Jurkat, Clone E6-1 (cell line): ENCODE measurements around the gene DOCK9.

Experiments used
- DNase-seq: peaks from one replicate; pipeline ENCODE4 v3.0.0-alpha.2; 2011; ENCODE audit warnings: low read depth, low spot score
- H3K4me3 ChIP-seq: 2 replicates; pipeline ENCODE4 v1.5.1; 2011; ENCODE audit warnings: mild to moderate bottlenecking, low read length, control low read depth, moderate library complexity

DOCK9 gene

DNA sequence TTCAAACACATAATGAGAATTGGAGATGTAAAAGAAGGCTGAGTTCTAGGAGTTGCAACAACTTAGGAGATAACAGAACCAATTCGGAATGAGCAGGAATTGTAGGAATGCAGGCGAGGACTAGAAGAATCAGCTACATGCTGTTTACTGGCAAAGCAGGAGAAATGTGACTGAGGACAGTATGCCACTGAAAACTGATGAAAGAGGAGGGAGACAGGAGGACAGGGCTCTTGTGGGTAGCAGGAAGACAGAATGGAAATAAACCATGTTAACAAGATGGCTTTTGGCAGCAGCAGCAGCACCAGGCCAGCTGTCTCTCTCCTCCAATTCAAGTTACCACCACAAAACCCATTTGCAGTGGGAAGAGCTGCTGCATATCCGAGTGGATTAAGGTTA lies 134.4 kb downstream of the DOCK9 start:
- DNase-seq = no peak
- H3K4me3 ChIP-seq = no peak overlapping the region

DNA sequence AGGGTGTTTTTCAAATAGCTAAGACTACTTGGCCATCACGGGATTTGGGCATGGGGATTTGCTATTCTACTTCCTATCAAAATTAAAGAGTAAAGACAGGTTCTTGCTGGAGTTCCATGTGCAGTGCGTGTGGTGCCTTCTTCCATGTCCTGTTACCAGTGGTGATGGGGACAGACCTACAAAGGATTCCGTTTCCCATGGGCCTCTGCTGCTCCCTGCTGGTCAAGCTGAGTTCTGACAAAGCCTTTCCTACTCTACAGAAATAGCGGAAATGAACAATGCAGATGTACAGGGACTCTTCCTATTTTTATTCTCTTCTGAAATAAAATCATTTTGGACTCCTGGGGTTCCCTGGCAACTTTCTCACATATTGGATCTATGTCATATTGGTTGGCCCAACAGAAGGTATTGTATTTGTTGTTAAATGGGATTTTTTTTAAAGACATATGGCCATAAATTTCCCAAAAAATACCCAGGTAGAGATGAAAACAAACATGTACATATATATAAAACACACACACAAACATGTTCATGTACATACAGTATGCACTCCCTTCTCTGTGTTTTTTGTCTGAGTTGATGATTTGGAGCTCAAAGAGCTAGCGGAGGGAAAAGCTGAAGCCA lies 134.9 kb downstream of the DOCK9 start:
- H3K4me3 ChIP-seq = no peak overlapping the region
- DNase-seq = peak; percentile 76

DNA sequence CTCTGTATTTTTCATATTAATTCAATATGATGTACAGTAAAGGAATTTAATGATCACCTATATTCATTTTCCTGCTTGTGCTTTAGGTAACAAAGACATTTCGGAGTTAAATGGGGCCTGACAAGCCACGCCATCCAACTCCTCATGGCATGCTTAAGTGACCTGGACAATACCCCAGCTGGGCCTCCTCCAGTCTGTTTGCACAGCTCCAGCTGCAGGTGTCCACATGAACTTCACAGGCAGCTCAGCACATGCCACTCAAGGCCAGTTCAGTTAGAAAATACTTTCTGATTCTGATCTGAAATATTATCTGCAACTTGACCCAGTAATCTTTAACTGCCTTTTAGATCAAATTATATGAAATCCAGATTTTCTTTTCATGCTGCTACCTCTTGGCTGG lies 135.8 kb downstream of the DOCK9 start:
- DNase-seq = no peak

DNA sequence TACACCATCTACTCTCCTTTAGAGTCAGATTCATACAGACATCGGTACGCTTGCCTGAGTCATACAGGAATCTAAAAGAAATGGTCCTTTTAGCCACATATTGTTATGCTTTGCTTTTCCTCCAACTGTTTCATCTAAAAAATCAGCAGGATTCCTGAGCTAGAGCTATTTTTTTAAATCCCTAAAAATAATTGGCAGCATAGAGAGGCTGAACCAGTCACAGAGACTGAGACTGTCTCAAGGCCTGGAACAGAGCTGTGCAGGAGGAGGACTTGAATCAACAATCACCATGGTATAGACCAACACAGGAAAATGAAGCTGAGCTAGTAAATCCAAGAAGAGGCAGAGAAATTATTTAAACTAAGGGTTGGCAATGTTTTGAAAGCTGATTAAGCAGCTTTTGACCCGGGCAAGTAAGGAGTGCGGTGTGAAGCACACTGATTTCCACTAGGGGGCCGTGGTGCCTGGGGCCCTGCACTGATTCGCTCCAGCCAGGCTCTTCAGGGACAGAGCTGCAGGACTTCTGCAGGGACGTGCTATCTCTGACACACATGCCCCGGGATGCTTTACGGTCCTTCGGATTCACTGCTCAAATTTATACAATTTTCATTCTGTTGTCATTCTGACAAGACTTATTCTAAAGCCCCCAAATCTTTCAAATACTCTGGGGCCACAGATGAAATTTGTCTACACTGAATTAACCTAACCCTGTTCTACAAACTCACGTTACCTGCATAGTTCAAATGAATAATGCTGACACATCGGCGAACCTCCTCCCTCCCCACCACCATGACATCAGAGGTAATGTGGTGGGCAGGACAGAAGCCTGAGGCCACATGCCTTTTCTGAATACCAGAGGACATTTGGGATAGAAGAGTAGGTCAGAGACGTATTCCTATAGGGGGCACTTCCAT lies 137.8 kb downstream of the DOCK9 start:
- no peak overlapping the region for H3K4me3 ChIP-seq
- DNase-seq = peak; percentile 16

More for the DNA sequence above, 135.8 kb downstream of the DOCK9 start:
- H3K4me3 ChIP-seq = no peak overlapping the region

DNA sequence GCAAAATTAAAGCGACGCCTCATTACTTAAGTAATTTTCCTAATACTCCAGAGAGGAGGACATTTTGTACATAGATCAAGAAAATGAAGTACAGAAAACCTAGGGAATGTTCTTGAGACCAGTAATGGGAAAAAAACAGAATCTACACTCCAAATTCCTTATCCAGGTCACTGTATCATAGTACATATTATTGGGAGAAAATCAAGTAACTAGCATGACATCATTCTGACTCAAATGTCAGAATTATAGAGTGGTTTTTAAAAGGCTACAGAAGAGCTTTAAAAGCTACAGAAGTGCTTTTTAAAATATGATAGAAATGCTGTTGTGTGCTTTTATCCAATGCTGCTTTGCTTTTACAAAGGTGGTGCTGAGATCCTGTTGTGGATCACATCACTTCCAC lies 139.1 kb downstream of the DOCK9 start:
- H3K4me3 ChIP-seq = no peak overlapping the region
- DNase-seq = no peak

DNA sequence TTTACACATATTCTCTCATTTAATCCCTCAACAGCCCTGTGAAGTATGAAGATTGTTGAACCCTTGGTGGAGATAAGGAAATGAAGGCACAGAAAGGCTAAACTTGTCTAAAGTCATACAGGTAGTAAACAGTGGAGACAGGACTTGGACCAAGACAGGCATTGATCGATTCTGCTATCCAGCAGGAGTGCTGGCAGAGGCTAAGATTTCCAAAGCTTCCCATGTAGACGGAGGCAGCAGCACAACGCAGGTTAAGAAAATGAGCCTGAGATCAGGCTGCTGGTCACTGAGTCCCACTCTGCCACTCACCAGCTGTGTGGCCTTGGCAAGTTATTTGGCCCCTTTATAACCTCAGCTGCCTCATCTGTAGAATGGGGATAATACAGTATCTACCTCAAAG lies 140.0 kb downstream of the DOCK9 start:
- no peak for DNase-seq
- no peak overlapping the region for H3K4me3 ChIP-seq

DNA sequence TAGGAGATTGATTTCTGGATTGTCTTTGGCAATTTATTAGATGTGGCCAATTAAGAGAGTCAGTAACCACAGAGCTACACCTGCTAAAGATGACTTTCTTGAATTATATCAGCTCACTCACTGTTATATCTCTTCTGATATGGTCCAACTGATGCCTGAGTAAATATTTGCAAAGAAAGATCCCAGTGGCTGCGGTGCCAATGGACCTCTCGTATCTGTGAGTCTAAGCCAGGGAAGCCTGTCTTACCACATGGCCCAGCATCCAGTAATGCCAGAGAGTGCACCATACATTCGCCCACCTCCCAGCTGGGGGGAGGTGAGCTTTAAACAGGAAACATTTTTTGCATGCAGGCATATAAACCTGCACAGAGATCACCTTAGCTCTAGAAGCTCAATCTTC lies 142.7 kb downstream of the DOCK9 start:
- no peak overlapping the region for H3K4me3 ChIP-seq
- DNase-seq = no peak

DNA sequence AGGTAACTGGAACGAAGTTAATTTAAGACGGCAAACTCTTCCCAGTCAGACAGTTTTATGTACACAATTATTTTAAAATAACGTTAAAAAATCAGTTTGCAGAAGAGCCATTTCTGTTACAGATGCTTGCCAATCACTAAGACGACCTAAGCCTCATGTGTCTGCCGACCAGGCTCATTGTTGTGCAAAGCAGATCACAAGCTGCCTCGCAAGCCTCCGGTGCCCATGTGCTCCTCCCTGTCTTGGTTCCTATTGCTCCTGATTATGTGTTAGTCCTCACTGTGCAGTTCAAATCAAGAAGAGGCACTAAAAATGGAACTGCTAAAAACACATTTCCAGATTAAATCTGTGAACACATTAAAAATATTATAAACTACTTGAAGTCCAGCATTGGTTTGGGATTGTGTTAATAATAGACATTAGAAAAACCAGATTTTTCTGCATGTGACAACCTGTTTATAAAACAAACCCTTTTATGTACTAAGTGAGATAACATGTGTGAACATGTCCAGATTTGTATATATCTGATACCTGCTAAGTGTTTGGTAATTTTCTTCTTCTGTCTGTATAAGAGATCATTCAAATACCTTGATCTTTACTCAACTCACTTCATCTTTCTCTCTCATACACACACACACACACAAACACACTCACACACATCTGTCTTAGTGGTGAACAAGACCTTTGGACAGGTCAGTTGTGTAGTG lies 143.5 kb downstream of the DOCK9 start:
- H3K4me3 ChIP-seq = no peak overlapping the region
- no peak for DNase-seq

DNA sequence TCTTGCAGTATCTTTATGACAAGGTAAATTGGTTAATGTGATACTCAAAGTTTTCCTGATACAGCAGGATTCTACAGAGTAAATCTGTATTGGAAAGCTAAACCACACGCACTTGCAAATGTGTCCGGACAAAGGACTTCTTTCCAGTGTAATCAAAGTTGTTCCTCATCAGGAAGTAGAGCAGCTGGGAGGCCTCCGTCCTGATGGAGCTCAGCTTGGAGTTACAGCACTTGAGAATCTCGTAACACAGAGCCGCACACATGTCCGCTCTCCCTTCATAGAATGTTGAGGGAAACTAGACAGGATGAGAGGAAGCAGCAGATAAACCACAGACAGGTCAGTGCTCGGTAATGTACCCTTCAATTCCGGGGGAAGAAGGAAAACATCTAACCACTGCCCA lies 146.6 kb downstream of the DOCK9 start:
- DNase-seq = no peak
- no peak overlapping the region for H3K4me3 ChIP-seq

DNA sequence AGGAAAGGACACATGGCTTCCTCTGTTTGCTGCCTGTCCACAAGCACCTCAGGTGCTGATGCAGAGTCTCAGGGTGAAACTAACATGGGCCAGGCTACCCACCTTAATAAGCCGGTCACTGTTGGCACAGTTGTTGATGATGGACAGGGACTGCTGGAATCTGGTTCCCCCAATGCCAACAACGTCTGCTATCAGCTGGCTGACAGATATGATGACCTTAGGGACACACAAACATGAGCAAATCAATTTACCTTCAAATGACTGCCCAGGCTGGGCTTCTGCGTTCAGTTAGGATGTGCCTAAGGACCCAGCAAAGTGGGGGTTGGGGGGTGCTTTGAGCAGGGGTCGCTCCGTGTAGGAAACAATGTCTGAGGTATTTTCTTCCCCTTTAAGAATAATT lies 148.3 kb downstream of the DOCK9 start:
- DNase-seq = no peak

DNA sequence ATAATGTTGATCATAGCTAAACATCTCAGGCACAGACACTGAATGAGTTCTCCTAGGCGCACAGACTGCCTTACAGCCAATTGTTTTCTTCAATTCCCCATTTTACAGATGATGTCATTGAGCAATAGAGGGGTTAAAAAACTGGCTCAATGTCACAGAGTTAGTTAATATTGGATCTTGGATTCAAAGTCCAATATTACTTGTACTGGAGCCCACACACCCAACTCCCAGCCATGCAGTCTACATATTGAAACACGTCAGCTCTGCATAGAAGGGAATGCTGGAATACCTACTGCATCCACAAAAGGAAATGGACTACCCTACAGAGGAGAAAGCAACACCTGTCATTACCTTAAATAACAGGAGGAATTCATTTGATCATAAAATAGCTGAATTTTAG lies 149.2 kb downstream of the DOCK9 start:
- no peak for DNase-seq

More for the DNA sequence above, 148.3 kb downstream of the DOCK9 start:
- H3K4me3 ChIP-seq = no peak overlapping the region

DNA sequence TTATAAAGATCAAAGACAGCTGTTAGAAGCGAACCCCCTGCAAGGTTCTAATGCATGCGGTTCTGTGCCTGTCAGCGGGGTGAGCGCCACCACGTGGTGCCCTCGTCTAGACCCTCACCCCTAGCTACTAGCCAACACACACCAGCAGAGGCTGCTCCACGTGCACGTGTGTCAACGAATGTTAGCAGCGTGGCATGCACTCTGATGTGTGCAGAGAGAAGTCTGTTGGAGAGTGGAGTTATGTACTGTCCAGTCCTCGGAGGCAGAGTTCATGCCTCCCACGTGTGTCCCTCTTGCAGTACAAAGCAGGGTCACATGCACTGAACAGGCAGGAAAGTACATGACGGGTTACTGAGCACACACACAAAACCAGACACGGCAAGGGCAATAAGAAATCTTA lies 150.4 kb downstream of the DOCK9 start:
- H3K4me3 ChIP-seq = no peak overlapping the region
- no peak for DNase-seq

More for the DNA sequence above, 149.2 kb downstream of the DOCK9 start:
- H3K4me3 ChIP-seq = no peak overlapping the region

DNA sequence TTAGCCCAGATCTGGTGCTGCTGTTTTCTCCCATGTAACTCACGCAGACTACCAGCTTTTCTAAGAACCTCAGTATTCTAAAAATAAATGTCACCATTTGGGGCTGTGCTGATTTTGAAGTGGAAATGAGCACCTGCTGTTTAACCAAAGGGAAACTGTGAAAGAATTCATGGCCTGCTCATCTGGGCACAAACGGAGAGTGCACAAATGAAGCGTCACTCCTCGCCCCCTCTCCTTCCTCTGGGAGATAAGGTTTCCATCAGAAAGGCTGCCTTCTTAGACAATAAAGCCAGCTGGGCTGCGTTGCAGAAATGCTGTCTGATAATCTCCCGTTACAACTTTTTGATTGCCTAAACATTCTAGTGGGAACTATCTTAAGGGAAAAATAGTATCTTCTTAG lies 151.7 kb downstream of the DOCK9 start:
- peak; percentile 22 for DNase-seq
- peak overlapping the region; percentile 23 for H3K4me3 ChIP-seq

DNA sequence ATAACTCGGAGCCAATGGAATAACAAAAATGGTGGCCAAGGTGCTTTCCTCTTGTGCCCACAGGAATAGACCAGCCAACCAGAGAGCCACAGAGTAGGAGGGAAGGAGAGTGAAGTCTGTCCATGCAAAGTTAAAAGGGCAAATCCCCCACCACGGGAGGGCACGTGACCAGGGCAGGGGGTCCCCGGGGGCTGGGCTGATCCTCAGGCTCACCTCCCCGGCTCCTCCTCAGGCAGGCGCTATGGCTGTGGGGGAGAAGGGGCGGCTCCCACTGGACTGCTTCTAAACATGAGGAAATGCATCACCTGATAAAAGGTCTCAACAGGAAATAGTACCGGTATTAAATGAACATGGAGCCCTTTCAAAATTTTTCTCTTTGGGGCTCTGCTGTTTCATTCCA lies 152.2 kb downstream of the DOCK9 start:
- peak overlapping the region; percentile 23 for H3K4me3 ChIP-seq
- peak; percentile 8 for DNase-seq

DNA sequence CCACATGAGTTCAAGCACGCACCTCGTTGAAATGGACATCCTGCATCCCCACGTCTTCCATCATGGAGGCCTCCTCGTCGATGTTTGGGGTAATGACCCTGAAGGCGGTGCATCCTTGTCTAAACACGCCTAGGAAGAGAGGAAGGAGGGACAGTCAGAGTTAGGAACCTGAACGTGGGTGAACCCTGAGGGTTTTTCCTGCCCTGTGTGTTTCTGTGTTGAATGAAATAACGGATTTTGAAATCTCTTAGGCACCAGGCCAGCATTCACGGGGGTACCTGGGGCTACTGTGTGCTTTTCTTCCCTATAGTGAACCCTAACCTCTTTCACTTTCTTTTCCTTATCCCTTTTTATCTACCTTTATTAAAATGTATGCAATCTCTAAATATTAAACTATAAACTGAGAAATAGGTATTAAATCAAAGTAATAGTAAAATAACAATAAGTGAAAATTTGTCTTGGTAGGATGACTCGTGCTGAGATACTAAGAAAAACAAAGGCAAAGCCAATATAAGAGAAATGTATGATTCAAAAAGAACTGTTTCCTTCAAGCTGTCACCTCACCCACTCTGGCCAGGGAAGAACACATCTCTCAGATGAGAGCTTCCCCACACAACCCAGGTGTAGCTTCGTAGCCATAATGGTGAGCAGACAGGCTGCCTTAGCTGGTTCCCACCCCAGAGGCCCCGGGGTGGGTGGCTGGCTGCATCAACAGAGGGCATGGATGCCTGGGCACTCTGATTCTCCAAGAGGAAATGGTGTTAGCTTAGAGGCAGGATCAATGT lies 153.3 kb downstream of the DOCK9 start:
- no peak overlapping the region for H3K4me3 ChIP-seq
- DNase-seq = no peak

DNA sequence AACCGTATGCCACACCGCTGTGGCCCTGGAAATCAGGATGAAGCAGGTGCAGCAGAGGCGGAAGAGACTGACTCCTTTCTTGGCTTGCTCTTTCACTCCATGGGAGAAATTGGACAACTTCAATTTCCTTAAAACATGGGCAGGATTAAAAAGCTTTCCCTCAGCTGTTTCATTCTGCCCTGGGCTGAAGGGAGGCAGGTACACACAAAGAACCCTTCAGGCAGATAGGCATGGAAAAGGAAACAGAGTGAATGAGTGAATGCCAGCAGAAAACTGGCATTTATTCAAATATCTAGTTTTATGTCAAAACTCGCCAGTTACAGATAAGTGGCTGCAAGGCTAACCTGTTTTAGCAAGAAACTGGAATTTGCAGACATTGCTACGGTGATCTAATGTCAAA lies 154.4 kb downstream of the DOCK9 start:
- no peak for DNase-seq
- H3K4me3 ChIP-seq = no peak overlapping the region

DNA sequence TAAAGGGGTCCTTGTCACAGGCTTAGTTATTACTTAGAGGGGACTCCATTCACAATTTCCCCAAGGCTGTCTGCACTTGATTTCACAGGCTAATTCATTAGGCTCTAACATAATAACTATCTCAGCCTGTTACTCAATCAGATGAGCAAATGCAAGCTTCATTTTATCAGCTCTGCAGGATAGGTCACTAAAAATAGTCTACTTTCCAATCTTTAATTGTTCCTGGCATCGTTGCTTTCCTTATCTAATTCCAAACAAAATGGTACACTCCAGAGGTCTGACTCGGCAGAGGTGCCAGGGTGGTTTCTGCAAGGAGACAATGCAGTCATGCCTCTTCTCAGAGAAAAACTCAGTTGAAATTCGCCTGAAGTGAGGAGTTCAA lies 155.6 kb downstream of the DOCK9 start:
- DNase-seq = no peak
- H3K4me3 ChIP-seq = no peak overlapping the region

DNA sequence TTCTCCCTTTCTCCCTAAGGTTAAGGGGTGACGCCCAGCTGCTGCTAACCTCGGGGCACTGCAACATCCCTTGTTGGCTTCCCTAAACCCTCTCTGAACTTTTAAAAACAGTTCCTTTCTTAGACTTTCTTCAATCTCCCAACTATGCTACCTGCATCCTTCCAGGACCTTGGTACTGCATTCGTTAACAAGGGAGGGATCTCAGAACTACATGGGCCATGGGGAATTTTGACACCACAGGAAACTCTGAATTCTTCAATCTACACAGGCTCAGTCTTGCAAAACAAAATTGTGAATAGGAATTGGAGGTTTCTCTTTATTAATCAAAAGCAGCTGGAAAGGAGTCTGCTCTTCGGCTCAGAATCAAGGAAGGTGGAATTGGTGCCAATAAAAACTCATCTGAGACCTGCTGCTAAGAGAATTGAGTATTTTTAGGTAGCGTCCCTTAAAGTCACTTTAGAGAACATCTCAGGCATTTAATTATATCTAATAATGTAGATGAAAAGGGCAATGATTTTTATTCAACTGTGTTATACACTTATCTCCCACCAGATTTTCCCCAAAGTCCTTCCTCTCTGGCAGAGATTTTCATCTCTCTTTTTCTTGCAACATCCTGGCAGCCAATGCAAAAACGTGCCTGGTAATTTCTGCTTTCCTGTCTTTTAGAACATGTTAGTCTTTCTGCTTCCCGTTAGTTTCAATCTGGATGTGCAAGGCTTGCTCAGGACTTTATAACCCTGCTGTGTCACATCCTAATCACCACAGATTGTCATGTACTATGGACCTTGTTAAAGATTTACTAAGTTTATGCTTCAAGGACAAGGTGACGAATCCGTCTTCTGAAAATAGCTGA lies 156.3 kb downstream of the DOCK9 start:
- H3K4me3 ChIP-seq = no peak overlapping the region
- DNase-seq = no peak
